Iris pigment epithelial cell (primary cell): ENCODE results near the gene STK32A.
"Not testable (repeated sequence)": the region's sequence is repeated elsewhere in the genome, so short reads cannot be mapped to it uniquely, and the experiment has no call there.

Experiments
- DNase-seq: peaks from one replicate; pipeline ENCODE4 v3.0.0-alpha.2; 2011; ENCODE audit warnings: low read depth

STK32A gene

DNA sequence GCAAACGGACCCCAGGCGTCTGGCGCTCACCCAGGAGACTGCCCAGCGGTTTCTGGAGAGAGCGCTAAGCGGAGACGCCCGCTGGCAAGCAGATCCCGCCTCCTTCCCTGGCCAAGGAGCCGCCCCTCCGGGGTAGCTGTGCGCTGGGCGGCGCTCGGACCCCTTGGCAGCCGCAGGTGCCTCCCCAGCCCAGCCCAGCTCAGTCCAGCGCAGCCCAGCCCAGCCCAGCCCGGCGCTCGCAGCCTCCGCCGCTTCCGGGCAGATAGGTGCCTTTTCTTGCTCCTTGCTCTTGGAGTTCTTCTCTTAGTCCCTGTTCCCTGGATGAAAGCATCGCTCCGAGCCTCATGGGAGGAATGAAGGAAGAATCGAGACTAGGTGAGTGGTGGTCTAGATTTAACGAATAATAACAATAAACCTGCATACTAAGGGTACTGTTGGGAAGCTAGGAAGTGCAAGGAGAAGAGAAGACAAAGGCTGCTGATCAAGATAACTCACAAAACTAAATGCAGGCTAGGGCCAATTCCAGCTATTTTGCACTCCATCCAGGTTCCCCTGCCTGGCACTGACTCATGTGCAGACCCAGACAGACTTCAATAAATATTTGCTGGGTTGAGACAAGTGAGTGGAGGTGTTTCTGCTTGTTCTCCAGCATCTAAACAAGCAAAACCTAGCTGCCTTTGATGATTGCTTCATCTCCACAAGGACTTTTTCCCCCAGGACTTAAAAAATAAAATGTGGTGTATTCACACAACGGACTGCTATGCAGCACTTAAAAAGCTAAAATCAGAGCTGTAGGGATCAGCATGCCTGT, at the start of gene STK32A:
STK32A (plus strand) TSS at position 202 of the 811 bp plus-strand sequence. CDS start 4,609 bp downstream, outside the sequence.
- peak; percentile 3 for DNase-seq

DNA sequence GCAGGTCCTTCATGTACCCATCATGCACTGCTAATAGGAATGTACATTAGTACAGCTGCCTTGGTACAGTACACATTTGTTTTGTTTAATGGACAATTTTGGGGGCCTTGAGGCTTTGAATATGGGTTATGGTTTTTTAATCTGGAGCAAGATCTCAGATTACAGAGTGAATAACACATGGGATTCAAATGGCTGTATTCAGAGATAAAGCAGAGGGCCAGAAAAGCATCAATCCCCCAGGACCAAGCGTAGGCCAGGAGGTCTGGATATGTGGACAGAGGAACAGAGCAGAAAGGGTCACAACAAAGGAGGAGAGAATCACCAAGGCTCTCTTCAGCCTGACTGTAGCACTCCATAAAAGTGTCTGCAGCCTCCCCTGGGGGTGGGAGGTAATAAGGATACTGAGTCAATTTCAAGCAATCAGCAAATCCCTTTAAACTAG, 47.7 kb upstream of the STK32A start:
- no peak for DNase-seq

DNA sequence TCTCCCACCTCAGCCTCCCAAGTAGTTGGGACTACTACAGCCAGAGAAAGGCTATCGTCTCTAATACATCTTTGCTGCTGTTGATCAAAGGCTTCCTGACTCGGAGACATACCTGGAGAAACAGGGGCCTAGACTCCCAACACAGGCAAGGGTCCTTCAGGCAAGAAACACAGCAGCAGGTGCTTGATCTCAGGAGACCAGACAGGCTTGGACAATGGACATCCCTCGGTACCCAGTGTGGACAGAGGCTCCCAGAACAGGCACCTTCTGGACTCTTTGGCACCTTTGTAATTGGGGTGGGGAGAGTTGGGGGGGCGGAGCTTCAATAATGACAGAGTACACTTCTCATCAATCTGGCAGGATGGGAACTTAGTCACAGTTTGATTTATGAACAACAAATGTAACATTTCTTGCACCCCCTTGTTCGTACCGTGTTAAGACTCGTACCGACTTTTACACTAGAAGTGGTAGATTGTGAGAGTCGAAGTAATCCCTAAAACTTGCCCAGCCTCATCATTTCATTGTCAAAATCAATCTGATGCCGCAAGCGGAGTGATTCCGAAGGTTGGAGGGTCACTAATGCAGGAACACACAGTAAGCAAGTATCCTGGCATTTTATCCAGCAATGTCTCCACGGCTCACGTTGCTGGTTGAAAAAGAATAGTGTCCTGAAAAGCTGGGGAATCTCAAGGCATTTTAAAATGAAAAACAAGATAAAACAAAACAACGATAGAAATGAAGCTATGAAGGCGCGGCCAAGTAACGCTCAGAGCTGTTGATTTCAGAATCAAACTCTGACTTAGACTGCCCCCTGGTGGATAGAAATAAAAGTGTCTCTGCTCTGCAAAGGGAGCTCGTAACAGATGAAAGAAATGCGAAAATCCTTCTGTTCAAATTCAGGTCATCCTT, 46.4 kb upstream of the STK32A start:
- DNase-seq = peak; percentile 69

DNA sequence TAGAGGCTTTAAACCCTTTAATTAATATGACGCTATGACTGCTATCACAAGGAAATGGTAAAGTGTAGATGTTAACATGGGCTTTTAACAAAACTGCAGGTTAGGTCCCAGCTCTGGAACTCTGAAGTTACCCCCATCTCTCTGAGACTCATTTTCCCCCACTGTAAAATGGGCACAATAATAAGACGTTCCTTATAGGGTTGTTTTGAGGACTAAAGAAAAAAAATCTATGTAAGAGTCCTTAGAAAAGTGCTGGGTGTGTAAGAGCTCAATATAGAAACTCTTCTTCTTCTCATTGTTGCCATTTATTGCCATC, 45.8 kb upstream of the STK32A start:
- no peak for DNase-seq

DNA sequence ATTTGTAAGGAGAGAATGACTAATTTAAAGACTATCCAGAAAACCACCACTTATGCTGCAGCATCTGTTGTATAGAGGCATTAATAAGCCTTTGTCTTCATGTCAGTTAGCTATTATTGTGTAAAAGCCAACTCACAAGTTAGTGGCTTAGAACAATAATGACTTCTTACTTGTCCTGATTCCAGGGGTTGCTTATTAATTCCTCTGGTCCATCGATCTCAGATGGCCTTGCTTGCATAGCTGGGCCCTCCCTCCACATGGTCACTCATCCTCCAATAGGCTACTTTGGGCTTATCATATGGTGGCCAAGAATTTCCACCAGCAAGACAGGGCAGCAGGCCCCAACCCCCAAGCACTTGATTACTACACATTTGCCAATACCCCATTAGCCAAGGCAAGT, 44.5 kb upstream of the STK32A start:
- no peak for DNase-seq

DNA sequence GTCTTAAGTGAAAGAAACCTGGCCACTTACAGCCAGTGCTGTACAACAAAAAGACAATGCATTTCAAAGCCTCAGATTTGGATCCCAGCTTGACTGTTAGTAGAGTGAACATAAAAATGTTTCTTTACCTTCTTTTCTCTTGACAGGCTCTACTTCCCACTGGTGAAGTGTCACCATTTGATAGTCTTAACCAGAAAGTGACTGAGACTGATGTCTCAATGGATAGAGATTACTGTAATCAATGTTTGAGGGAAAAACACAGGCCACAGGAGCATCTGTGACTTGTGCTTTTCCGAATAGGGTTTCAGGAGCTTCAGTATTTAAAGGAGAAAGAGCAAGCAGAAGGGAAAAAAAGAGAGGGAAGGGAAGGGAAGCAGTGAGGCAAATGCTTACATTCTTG, 41.7 kb upstream of the STK32A start:
- DNase-seq = no peak

DNA sequence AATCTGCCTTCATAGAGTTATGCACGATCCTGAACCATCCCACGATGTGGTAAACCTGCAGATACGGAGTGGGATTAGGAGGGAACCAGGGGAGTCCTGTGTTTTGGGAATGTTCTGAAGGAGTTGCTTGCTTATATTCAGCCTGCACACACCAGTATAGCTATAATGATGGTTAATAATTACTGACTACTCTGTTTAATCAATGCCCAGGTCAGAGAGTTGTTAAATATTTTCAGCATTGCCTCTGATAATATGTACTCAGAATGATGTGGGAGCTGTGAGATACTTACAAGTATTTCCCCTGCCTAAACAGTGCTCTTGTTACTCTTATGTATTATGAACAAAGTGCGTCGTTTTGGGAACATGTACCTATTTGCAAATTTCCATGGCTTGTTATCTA, 34.8 kb upstream of the STK32A start:
- no peak for DNase-seq

DNA sequence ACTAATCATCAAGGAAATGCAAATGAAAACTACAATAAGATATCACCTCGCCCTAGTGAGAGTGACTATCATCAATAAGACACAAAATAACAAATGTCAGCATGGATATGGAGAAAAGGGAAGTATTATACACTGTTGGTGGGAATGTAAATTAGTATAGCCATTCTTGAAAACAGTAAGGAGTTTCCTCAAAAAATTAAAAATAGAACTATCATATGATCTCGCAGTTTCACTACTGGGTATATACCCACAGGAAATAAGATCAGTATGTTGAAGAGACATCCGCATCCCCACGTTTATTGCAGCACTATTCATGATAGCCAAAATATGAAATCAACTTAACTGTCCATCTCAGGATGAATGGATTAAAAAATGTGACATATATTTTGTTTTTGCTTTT, 31.6 kb upstream of the STK32A start:
- DNase-seq = no peak

DNA sequence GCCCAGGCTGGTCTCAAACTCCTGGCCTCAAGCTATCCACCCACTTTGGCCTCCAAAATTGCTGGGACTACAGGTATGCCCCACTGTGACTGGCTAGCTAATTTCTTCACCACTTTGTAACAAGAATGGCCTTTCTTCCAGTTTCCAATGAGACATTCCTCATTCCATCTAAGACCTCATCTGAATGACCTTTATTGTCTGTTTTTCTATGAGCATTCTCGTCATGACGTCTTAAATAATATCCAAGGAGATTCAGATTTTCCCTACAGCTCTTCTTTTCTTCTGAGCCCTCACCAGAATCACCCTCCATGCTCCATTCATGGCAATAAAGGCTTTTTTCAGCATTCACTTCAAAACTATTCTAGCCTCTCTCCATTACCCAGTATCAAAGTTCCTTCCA, 30.2 kb upstream of the STK32A start:
- DNase-seq = no peak

DNA sequence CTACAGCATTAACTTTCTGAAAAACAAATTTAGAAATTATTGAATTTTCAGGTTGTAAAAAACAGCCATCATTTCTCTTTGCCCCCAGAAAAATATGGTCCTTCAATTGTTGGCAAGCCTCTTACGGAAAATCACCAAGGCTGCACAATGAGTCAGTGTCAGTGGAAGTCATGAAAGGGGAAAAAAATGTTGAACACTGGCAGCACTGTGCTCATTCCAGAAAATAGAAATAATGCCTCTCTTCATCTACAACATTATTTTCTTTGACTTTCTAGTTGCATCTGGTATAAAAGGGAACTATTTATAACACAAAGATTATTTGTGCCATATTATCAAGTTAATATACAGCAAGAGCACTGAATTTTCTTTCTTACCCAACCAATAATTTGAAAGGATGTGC, 26.7 kb upstream of the STK32A start:
- DNase-seq = peak; percentile 20

DNA sequence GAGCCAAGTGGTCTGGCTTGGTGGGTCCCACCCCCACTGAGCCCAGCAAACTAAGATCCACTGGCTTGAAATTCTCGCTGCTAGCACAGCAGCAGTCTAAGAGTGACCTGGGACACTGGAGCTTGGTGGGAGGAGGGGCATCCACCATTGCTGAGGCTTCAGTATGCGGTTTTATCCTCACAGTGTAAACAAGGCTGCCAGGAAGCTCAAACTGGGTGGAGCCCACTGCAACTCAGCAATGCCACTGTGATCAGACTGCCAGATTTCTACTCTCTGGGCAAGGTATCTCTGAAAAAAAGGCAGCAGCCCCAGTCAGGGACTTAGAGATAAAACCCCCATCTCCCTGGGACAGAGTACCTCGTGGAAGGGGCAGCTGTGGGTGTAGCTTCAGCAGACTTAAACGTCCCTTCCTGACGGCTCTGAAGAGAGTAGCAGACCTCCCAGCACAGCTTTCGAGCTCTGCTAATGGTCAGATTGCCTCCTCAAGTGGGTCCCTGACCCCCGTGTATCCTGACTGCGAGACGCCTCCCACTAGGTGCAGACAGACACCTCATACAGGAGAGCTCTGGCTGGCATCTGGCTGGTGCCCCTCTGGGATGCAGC, 18.2 kb upstream of the STK32A start:
- peak; percentile 30 for DNase-seq

DNA sequence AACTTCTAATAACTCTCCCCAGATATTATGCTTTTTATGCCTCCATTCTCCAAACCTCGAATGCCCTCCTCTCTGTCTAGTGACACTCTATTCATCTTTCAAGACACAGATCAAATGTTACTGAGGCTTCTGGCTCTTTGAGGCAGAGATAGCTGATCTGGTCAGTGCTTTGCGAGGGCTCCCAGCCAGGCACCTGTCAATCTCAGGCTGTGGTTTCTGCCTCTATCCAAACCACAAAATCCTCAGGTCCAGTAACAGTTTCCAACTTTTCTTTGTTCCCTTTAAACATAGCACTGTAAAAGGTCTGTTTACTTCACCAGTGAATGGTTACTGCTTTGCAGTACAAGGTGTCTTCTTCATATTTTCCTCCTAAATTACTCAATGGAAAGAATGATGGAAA, 11.5 kb upstream of the STK32A start:
- peak; percentile 27 for DNase-seq

DNA sequence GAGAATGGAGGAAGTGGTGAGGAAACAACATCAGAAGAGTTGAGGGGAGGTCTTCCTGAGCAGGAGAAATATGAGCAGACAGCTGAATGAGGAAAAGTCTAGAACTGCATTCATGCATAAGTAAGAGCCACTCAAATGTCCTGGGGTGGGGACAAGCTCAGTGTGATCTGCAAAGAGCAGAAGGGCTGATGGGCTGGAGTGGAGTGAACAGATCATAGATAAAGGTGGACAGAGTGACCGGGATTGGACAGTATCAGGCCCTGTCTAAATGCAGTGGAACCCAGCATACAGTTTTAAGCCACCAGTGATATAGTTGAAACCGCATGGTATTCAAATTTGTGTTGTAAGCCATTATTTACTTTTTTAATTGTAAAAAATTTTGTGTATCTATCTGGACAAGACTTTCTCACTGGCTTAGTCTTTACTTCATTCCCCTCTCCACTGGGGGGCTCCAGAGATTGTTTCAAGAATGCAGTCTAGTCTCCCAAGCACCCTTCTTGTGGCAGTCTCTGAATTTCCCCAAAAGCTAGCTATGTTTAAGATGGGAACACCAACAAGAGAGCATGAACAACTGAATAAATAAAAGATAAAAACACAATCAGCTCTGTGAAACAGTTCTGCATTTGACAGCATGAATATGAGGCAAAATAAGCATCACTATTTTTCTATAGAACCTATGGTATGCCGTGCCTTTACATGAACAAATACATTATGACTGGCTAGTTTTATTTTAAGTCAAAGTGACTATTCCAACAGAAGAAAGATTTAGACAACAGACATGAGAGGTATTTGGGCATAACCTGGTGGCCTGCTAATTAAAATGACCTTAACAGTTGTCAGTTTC, 10.7 kb upstream of the STK32A start:
- DNase-seq = peak; percentile 48

DNA sequence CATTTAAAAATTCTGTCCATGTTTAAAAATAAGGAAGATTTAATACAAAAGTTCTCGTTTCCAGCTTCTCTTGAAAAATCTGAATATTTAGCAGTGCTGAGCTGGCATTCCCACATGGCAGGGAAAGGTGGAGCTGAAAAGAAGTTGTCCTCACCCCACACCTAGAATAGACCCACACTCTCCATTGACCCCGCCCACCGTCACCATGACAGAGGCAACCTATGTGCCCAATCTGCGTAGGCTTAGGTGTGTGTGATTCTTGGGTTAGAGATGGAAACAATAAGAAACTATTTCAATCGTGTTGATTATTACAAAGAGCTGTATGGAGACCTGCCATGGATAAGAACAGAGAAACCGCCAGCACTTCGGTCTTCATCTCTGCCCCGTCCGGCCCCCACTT, 8.9 kb upstream of the STK32A start:
- no peak for DNase-seq

DNA sequence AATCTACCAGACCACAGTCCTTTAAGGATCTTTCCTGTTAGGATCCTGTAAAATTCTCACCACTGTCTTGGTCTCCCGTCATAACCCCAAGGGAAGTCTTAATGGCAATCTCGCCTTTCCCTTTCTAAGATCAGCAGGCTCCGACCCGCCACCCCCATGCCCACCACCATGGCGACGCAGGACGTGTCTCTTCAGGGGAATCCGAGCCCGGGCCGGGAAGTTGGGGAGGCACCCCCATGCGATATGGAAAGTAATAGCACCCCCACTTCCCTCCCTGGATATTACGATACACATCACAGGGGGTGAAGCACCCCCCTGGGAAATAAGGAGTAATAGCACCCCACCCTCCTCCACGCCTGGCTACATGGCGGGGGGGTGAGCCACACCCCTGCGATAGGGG, 8.3 kb upstream of the STK32A start:
- DNase-seq = no peak

DNA sequence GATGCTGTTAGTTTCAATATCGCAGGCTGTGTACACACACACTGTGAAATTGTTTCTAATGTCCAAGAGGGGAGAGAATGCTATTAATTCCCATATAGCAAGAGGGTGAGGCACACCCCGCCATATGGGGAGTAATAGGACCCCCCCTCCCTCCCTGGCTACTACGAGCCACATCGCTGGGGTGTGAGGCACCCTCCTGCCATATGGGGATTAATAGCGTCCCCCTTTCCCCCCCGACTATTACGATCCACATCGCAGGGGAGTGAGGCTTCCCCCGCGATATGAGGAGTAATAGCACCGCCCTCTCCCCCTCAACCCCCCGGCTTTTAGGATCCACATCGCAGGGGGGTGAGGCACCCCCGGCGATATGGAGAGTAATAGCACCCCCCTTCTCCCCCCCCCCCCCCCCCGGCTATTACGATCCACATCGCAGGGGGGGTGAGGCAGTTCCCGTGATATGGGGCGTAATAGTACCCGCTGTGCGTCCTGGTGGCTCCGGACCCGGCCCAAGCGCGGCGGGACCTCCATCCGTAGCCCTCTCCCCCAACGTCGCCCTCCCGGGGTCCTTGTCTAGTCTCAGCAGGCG, 494 bp upstream of the STK32A start:
- no peak for DNase-seq

DNA sequence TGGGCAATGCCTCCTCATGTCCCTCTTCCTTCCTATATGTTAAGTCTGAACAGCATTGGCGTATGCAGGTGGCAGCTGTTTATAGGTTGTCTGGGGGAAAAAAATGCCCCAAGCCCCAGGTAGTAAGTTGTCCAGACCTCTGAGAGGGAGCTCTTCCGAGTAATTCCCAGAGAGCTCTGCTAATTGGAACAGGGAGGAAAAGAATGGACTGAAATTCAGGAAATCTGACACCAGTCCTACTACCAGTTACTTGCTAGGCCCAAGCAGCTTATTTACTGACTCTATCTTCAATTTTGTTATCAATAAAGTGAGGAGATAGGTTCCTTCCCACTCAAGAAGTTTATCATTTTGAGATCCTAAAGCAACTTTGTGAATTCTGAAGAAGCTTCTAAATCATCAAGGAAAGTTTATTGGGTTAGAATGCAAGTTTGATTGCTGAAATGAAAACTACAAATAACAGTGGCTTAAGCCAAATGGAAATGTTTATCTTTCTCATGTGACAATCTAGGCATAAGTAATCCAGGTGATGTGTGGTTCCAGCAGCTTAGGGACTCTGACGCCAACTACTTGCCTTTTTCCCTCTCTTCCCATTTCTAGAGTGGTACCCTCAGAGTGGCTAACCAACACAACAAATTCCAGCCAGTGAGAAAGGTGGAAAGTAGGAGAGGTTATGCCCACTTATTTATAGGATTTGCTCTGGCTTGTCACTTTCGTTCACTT, 5.6 kb downstream of the STK32A start:
- no peak for DNase-seq

DNA sequence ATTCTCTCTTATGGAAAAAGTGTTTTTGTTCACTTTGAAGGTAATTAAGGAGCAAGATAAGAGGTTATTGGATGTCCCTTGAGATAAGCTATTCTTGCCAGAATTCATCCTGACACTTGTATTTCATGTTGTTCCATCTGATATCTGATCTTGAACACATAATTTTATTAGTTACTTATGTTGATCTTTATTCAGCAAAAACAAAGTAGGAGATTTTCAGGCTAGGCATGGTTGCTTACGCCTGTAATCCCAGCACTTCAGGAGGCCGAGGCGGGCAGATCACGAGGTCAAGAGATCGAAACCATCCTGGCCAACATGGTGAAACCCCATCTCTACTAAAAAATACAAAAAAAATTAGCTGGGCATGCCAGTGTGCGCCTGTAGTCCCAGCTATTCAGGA, 8.4 kb downstream of the STK32A start:
- not testable (repeated sequence) for DNase-seq

DNA sequence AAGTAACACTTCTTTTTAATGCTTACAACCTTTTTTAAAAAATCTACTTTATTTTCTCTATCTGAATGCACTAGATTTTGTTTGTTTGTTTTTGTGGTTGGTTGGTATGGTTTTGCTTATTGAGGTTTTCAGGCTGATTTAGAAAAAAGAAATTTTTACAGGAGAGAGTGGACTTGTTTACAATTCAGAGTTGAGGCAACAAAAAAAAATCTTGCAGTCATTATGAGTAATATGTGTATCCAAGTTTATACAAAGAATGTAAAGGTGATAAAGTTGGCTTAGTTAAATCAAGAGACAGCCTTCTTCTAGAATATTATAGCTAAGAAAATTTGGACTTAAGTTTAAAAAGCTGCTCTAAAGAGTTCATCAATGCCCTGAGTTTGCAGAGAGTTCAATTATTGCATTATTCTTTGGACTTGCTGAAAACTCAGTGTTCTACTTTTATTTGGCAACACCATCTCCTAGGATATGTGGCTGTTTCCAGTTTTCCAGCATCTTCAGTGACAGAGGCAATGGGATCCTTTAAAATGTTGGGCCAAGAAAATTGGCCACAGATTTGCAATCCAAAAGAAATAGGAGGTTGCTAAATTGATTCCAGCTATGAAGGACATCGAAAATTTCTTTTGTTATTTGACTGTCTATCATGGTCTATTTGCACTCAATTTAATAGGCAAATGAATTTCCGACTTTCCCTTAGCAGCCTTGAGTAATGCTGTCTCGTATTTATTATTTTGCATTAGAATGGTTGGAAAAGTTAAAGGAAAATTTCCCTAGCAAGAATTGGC, 10.7 kb downstream of the STK32A start:
- no peak for DNase-seq

DNA sequence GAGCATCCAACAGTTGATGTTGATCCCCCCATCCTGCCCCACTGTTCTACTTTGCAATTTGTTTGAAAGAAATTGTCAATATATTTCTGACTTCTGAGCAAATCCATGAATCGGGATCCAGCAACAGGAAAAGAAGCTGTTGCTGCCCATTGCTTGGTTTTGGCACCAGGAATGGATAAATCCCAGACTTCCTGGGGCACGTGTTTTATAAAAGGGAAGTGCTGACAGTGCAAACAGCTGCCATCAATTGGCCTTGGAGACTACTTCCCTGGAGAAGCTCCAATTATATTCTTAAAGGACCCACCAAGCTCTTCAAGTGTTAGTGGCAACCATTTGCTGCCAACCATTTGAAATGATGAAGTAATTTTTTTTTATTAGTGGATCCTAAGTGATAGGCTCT, 13.7 kb downstream of the STK32A start:
- no peak for DNase-seq
